ENCODE measurements around the gene TNIK.

Gene TNIK

DNA sequence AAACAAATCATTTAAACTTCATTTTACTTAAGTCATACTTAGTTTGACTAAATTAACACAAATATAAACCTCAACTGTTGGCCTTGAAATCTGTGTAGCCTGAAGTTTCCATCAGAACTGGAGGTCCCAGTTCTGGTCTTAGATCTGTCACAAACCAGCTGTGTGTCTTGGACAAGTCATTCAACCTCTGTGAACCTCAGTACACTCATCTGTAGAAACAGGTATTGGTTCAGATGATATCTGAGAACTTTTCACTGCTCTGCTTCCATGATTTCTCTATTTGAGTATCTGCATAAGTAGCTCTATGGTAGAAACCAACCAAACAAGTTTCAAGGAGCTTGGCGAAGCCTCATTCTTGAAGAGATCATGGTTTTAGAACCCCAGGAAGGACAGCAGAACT, 373.3 kb downstream of the TNIK start:
- TF ChIP-seq, protein P1, sequence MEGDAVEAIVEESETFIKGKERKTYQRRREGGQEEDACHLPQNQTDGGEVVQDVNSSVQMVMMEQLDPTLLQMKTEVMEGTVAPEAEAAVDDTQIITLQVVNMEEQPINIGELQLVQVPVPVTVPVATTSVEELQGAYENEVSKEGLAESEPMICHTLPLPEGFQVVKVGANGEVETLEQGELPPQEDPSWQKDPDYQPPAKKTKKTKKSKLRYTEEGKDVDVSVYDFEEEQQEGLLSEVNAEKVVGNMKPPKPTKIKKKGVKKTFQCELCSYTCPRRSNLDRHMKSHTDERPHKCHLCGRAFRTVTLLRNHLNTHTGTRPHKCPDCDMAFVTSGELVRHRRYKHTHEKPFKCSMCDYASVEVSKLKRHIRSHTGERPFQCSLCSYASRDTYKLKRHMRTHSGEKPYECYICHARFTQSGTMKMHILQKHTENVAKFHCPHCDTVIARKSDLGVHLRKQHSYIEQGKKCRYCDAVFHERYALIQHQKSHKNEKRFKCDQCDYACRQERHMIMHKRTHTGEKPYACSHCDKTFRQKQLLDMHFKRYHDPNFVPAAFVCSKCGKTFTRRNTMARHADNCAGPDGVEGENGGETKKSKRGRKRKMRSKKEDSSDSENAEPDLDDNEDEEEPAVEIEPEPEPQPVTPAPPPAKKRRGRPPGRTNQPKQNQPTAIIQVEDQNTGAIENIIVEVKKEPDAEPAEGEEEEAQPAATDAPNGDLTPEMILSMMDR (IDR thresholded peaks at IDR 0.05; ENCODE audit: low read depth, low read length): no peak
- no peak overlapping the region for H3K4me3 ChIP-seq (ENCODE audit: low read depth, low read length)

DNA sequence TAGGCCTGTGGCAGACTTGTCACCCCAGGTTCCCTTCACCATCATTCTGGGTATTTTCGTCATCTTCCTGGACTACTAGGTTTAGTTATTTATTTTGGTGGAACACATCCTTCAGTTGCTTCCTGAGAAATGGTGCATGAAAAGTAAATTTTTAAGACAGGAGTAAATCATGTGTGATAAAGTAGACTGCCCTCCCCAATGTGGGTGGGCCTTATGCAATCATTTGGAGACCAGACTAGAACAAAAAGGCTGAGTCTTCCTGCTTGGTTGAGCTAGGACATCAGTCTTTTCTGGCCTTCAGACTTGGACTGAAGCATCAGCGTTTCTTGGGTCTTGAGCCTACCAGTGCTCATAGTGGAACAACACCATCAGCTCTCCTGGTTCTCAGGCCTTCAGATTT, 382.9 kb downstream of the TNIK start:
- TF ChIP-seq, protein P1 (IDR thresholded peaks at IDR 0.05; ENCODE audit: low read depth, low read length): no peak
- no peak overlapping the region for H3K4me3 ChIP-seq (ENCODE audit: low read depth, low read length)

DNA sequence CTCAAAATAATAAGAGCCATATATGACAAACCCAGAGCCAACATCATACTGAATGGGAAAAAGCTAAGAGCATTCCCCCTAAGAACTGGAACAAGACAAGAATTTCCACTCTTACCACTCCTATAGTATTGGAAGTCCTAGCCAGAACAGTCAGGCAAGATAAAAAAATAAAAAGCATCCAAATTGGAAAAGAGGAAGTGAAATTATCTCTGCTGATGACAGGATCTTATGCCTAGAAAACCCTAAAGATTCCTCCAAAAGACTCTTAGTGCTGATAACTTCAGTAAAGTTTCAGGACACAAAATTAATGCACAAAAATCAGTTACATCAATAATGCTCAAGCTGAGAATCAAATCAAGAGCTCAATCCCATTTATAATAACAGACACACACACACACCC, 387.8 kb downstream of the TNIK start:
- H3K4me3 ChIP-seq (ENCODE audit: low read depth, low read length): no peak overlapping the region
- TF ChIP-seq, protein P1 (IDR thresholded peaks at IDR 0.05; ENCODE audit: low read depth, low read length): no peak

DNA sequence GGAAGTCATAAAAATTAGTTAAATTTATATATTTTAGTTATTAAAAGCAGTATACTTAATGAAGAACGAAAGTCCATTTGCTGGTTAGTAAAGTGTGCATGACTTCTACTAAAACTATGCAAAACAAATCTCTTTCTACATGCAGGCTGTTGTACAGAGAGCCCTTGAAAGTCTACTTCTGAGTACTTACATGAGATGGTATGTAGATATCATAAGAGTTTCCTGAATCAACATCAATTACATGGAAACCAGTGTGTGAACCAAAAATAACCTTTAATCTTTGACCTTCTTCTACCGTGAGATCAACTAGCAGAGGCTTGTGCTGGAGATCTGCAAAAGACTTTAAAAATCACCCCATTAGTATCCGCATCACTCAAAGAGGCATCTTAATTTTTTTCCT, 391.5 kb downstream of the TNIK start:
- H3K4me3 ChIP-seq (ENCODE audit: low read depth, low read length): no peak overlapping the region
- TF ChIP-seq, protein P1 (IDR thresholded peaks at IDR 0.05; ENCODE audit: low read depth, low read length): no peak

DNA sequence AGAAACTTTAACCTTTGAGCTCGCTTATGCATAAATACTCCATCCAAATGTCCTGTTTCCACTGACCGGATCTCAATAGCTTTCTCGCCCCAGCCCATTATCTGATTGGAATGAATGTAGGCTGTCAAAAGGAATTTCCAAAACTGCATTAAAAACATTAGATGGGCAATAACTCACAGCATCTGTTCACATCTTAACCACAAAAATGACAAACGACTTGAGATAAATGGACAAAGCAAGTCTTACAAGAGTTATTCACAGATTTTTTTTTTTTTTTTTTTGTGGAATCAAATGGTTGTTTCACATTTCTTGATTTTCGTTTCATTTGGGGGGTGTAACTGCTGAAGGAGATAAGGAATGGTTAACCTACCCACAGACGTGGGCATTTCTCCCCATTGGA, 394.0 kb downstream of the TNIK start:
- no peak overlapping the region for H3K4me3 ChIP-seq (ENCODE audit: low read depth, low read length)
- TF ChIP-seq, protein P1 (IDR thresholded peaks at IDR 0.05; ENCODE audit: low read depth, low read length): no peak

DNA sequence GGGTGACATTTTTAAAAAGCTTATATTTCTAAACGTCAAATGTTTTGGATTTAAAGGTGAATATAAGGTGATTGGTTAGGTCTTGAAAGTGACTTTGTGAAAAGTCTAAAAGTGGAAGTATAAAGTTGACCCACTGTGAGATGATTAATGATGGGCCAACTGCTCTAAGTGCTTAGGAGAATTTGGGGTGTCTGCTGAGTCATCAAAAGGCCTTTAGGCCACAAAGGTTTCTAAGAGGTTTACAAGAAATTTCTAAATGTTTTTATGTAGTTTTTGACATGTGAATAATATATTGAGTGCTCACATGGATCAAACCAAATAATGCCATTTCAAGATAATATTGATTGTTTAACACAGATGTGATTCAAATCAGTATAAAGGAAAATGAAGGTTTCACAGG, 394.5 kb downstream of the TNIK start:
- TF ChIP-seq, protein P1 (IDR thresholded peaks at IDR 0.05; ENCODE audit: low read depth, low read length): no peak
- H3K4me3 ChIP-seq (ENCODE audit: low read depth, low read length): no peak overlapping the region

DNA sequence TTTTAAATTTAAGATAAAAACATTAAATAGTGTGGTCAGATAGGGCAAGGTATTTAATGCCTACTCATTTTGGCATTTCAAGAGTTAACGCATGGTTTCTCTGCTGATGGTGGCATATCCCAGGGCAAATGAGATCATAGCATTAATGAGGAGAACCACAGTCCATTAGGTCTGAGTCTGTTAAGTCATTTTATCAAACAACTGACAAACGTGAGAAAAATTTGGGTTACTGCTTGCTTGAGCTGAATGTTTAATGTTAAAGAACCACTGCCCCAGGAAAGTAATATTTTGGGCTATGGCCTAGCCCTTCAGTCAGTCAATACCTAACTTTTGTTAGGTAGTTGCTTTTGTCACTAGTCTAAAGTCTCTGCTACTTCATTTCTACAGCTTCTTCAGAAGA, 395.7 kb downstream of the TNIK start:
- TF ChIP-seq, protein P1 (IDR thresholded peaks at IDR 0.05; ENCODE audit: low read depth, low read length): no peak
- H3K4me3 ChIP-seq (ENCODE audit: low read depth, low read length): no peak overlapping the region

All from WI38 (cell line).